ENCODE measurements around the gene C4orf51. TPM values are rescaled to one million over a fixed set of nuclear protein-coding genes. Genes with fewer than 3 reads are reported as not detected.

The C4orf51 gene
- total and polyA plus RNA-seq, 5 donors from 2014 or later: not detected

DNA sequence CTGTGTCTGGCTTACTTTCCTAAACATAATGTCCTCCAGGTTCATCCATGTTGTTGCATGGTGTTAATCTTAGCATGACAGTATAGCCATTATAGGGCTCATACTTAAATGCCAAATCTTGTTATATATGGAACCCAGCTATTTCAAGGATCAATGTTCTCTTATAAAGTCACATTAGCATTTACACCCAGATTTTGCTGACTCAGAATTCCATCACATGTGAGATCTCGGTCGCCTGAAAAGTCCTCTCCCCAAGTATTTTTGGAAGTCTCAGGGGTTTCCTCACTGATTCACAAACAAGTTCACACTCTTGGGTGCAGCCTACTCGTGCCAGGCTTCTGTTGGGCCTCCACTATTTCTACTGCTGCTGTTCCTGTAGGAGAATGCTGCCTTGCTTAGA lies 19.9 kb upstream of the C4orf51 start:
- H3K36me3 ChIP-seq (ENCODE audit: control insufficient read depth, insufficient read depth, low read length): peaks cover 27% of the 10 kb centered on the region
- no peak overlapping the region for H3K4me3 Mint-ChIP-seq
- no peaks in the 10 kb centered on the region for H3K27me3 ChIP-seq (ENCODE audit: control insufficient read depth, insufficient read depth, low read length)
- no peak overlapping the region for H3K4me3 ChIP-seq (ENCODE audit: low read depth, low read length)
- H3K4me1 Mint-ChIP-seq: peaks cover 0 to 9% (median 0%) of the 10 kb centered on the region in 4 donors
- no peak overlapping the region for H3K27ac ChIP-seq (ENCODE audit: insufficient read depth, low read length, poor library complexity, severe bottlenecking)
- no peak for ATAC-seq (ENCODE audit: low read depth in 2 of 2)
- H3K27ac Mint-ChIP-seq: no peak overlapping the region
- no peaks in the 10 kb centered on the region for H3K4me1 ChIP-seq (ENCODE audit: control insufficient read depth, insufficient read depth, low read length, poor library complexity, severe bottlenecking)
- no peaks in the 10 kb centered on the region for H3K27me3 Mint-ChIP-seq
- H3K9me3 Mint-ChIP-seq: peaks cover 1 to 29% (median 18%) of the 10 kb centered on the region in 7 donors
- H3K9me3 ChIP-seq (ENCODE audit: control insufficient read depth in 2 of 2, low read length in 2 of 2): no peaks in the 10 kb centered on the region
- H3K36me3 Mint-ChIP-seq: peaks cover 62% of the 10 kb centered on the region
- no peak for DNase-seq

DNA sequence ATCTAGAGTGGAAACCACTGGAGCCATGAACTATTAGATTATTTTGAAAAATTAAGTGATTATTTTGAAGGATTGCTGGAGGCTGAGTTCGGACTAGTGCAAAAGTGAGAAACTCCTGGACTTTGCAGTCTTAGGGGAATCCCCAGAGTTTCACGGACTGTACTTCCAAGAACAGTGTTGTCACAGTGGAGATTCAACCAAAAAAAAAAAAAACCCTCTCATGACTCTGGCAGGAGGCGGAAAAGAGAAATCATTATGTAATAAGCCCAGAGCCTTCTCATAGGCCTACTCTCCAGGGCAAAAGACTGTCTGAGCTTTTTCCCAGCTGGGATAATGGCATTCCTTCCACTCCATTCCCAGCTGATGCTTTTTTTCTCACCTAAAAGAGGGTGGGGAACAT lies 16.8 kb upstream of the C4orf51 start:
- Histone ChIP-seq H3K27ac (ENCODE audit: insufficient read depth, low read length, poor library complexity, severe bottlenecking) (no peak overlapping the region), H3K27me3 (ENCODE audit: control insufficient read depth, insufficient read depth, low read length) (no peaks in the 10 kb centered on the region), H3K36me3 (ENCODE audit: control insufficient read depth, insufficient read depth, low read length) (peaks cover 4% of the 10 kb centered on the region), H3K9me3 (ENCODE audit: control insufficient read depth in 2 of 2, low read length in 2 of 2) (no peaks in the 10 kb centered on the region), H3K4me3 (ENCODE audit: low read depth, low read length) (no peak overlapping the region), H3K4me1 (ENCODE audit: control insufficient read depth, insufficient read depth, low read length, poor library complexity, severe bottlenecking) (no peaks in the 10 kb centered on the region)
- Mint-ChIP-seq H3K9me3 (peaks cover 4 to 33% (median 14%) of the 10 kb centered on the region in 7 donors), H3K4me3 (no peak overlapping the region), H3K27ac (no peak overlapping the region), H3K4me1 (peaks cover 0 to 5% (median 0%) of the 10 kb centered on the region in 4 donors), H3K27me3 (no peaks in the 10 kb centered on the region), H3K36me3 (peaks cover 33% of the 10 kb centered on the region)
- ATAC-seq (ENCODE audit: low read depth in 2 of 2) (no peak), DNase-seq (no peak)

DNA sequence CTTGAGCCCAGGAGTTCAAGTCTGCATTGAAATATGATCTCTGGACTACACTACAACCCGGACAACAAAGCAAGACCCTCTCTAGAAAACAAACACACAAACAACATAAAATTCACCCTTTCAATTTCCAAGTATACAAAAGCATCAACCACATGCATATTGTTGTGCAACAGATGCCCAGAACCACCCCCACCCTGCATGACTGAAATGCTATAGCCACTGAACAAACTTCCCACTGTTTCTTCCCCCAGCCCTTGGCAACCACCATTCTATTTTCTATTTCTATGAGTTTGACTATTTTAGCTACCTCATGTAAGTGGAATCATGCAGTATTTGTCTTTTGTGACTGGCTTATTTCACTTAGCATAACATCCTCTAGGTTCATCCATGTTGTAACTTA lies 14.2 kb upstream of the C4orf51 start:
- Mint-ChIP-seq H3K4me1 (peaks cover 0 to 5% (median 0%) of the 10 kb centered on the region in 4 donors), H3K27me3 (peaks cover 4% of the 10 kb centered on the region), H3K9me3 (peaks cover 4 to 25% (median 11%) of the 10 kb centered on the region in 7 donors), H3K4me3 (no peak overlapping the region), H3K36me3 (peaks cover 7% of the 10 kb centered on the region), H3K27ac (no peak overlapping the region)
- H3K36me3 ChIP-seq (ENCODE audit: control insufficient read depth, insufficient read depth, low read length): no peaks in the 10 kb centered on the region
- H3K4me3 ChIP-seq (ENCODE audit: low read depth, low read length): no peak overlapping the region
- ATAC-seq (ENCODE audit: low read depth in 2 of 2): no peak
- no peaks in the 10 kb centered on the region for H3K4me1 ChIP-seq (ENCODE audit: control insufficient read depth, insufficient read depth, low read length, poor library complexity, severe bottlenecking)
- H3K27me3 ChIP-seq (ENCODE audit: control insufficient read depth, insufficient read depth, low read length): no peaks in the 10 kb centered on the region
- no peak for DNase-seq
- H3K27ac ChIP-seq (ENCODE audit: insufficient read depth, low read length, poor library complexity, severe bottlenecking): no peak overlapping the region
- H3K9me3 ChIP-seq (ENCODE audit: control insufficient read depth in 2 of 2, low read length in 2 of 2): no peaks in the 10 kb centered on the region

DNA sequence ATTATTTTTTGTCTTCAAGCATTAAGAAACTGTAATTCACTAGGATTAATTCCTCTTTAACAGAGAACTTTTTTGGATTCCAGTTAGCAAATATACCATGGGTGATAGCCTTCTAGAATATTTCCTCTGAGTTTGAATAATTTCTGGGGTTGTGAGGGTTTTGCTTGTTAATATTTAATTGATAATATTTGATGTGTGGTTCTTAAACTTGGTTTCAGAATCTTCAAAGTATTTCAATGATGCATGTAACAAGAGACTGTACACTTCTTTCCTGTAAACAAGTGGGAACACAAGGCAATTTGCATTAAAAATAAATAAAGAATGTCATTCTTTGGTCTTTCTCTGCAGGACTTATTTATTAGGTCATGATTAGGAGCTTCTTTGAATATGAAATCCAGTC lies 9.5 kb upstream of the C4orf51 start:
- Mint-ChIP-seq H3K4me3 (no peak overlapping the region), H3K36me3 (no peaks in the 10 kb centered on the region), H3K27me3 (peaks cover 5% of the 10 kb centered on the region), H3K9me3 (peaks cover 0 to 8% (median 3%) of the 10 kb centered on the region in 7 donors), H3K27ac (no peak overlapping the region), H3K4me1 (no peaks in the 10 kb centered on the region)
- Histone ChIP-seq H3K36me3 (ENCODE audit: control insufficient read depth, insufficient read depth, low read length) (no peaks in the 10 kb centered on the region), H3K9me3 (ENCODE audit: control insufficient read depth in 2 of 2, low read length in 2 of 2) (no peaks in the 10 kb centered on the region), H3K4me3 (ENCODE audit: low read depth, low read length) (no peak overlapping the region), H3K4me1 (ENCODE audit: control insufficient read depth, insufficient read depth, low read length, poor library complexity, severe bottlenecking) (no peaks in the 10 kb centered on the region), H3K27me3 (ENCODE audit: control insufficient read depth, insufficient read depth, low read length) (no peaks in the 10 kb centered on the region), H3K27ac (ENCODE audit: insufficient read depth, low read length, poor library complexity, severe bottlenecking) (no peak overlapping the region)
- ATAC-seq (ENCODE audit: low read depth in 2 of 2) (no peak), DNase-seq (no peak)

DNA sequence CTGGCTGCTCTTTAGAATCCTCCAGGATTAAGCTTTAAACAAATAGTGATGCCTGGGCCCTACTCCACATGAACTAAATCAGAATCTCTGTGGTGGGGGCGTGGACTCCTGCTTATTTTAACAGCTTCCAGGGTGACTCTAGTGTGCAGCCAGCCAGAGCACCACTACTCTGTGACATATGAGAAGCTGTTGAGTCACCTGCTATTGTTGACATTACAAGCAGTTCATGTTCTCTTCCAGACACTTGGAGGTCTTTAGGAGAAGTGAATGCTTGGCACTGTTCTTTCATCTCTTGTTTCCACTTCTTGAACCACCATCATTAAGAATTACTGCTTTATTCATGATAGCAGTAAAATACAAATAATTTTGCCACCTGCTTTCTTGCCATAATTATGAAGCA lies 426 bp upstream of the C4orf51 start:
- Mint-ChIP-seq H3K9me3 (peaks cover 0 to 10% (median 2%) of the 10 kb centered on the region in 7 donors), H3K27ac (no peak overlapping the region), H3K27me3 (peaks cover 8% of the 10 kb centered on the region), H3K4me3 (no peak overlapping the region), H3K4me1 (no peaks in the 10 kb centered on the region), H3K36me3 (no peaks in the 10 kb centered on the region)
- Histone ChIP-seq H3K9me3 (ENCODE audit: control insufficient read depth in 2 of 2, low read length in 2 of 2) (no peaks in the 10 kb centered on the region), H3K4me3 (ENCODE audit: low read depth, low read length) (no peak overlapping the region), H3K36me3 (ENCODE audit: control insufficient read depth, insufficient read depth, low read length) (no peaks in the 10 kb centered on the region), H3K4me1 (ENCODE audit: control insufficient read depth, insufficient read depth, low read length, poor library complexity, severe bottlenecking) (no peaks in the 10 kb centered on the region), H3K27me3 (ENCODE audit: control insufficient read depth, insufficient read depth, low read length) (peaks cover 4% of the 10 kb centered on the region), H3K27ac (ENCODE audit: insufficient read depth, low read length, poor library complexity, severe bottlenecking) (no peak overlapping the region)
- DNase-seq (no peak), ATAC-seq (ENCODE audit: low read depth in 2 of 2) (no peak)

DNA sequence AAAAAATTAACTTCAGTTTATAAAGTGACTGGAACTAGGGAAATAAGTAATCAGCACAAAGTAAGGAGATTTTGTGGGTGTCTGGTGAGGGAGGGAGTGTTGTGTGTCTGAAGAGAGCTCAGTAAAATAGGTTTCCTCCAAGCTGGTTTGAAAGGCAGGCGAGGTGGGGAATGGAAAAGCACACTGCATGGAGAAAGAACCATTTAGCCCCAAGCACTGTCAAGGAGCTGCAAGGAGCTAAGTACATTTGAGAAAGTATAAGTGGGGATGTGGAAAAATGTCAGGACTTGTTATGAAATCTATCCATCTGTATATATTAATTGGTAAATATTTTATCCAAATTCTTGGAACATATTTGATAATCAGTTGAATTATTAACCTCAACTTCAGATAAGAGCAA lies 956 bp downstream of the C4orf51 start:
- Histone ChIP-seq H3K4me3 (ENCODE audit: low read depth, low read length) (no peak overlapping the region), H3K27ac (ENCODE audit: insufficient read depth, low read length, poor library complexity, severe bottlenecking) (no peak overlapping the region), H3K27me3 (ENCODE audit: control insufficient read depth, insufficient read depth, low read length) (peaks cover 4% of the 10 kb centered on the region), H3K36me3 (ENCODE audit: control insufficient read depth, insufficient read depth, low read length) (no peaks in the 10 kb centered on the region), H3K9me3 (ENCODE audit: control insufficient read depth in 2 of 2, low read length in 2 of 2) (no peaks in the 10 kb centered on the region), H3K4me1 (ENCODE audit: control insufficient read depth, insufficient read depth, low read length, poor library complexity, severe bottlenecking) (no peaks in the 10 kb centered on the region)
- Mint-ChIP-seq H3K4me1 (no peaks in the 10 kb centered on the region), H3K4me3 (no peak overlapping the region), H3K36me3 (no peaks in the 10 kb centered on the region), H3K9me3 (peaks cover 0 to 10% (median 2%) of the 10 kb centered on the region in 7 donors), H3K27me3 (peaks cover 14% of the 10 kb centered on the region), H3K27ac (no peak overlapping the region)
- DNase-seq (no peak), ATAC-seq (ENCODE audit: low read depth in 2 of 2) (no peak)

DNA sequence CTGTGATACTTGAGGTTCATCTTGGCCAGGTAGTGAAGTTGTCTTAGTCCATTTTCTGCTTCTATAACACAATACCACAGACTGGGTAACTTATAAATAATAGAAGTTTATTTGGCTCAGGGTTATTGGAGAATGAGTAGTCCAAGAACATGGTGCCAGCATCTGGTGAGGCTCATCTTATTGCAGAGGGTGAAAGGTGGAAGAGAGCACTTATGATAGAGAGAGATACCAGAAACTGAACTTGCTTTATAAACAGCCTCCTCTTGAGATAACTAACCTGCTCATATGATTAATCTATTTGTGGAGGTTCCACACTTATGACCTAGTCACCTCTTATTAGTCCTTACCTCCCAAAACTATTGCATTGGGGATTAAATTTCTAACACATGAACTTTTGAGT lies 1.6 kb downstream of the C4orf51 start:
- H3K27ac Mint-ChIP-seq: no peak overlapping the region
- H3K9me3 Mint-ChIP-seq: peaks cover 0 to 10% (median 2%) of the 10 kb centered on the region in 7 donors
- Histone ChIP-seq H3K36me3 (ENCODE audit: control insufficient read depth, insufficient read depth, low read length) (no peaks in the 10 kb centered on the region), H3K4me1 (ENCODE audit: control insufficient read depth, insufficient read depth, low read length, poor library complexity, severe bottlenecking) (no peaks in the 10 kb centered on the region), H3K9me3 (ENCODE audit: control insufficient read depth in 2 of 2, low read length in 2 of 2) (no peaks in the 10 kb centered on the region), H3K27me3 (ENCODE audit: control insufficient read depth, insufficient read depth, low read length) (peaks cover 4% of the 10 kb centered on the region), H3K27ac (ENCODE audit: insufficient read depth, low read length, poor library complexity, severe bottlenecking) (no peak overlapping the region), H3K4me3 (ENCODE audit: low read depth, low read length) (no peak overlapping the region)
- no peak overlapping the region for H3K4me3 Mint-ChIP-seq
- no peaks in the 10 kb centered on the region for H3K4me1 Mint-ChIP-seq
- no peaks in the 10 kb centered on the region for H3K36me3 Mint-ChIP-seq
- ATAC-seq (ENCODE audit: low read depth in 2 of 2) (no peak), DNase-seq (no peak)
- peaks cover 17% of the 10 kb centered on the region for H3K27me3 Mint-ChIP-seq

DNA sequence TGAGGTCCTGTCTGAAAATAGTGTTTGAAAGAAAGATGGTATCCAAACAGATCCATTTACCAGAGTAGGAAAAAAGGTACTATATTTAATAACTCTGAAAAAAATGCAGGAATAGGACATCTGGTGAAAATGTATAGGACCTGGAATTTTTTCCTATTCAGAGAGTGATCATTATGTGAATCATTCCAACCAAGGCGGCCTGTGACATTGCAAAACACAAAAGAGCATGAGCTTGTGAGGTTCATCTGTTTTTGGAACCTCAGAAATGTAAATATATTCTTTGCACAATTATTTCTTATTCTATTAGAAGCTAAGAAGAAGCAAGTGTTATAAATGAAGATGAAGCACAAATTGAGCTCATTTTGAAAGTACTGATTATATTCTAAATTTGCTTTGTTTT lies 2.0 kb downstream of the C4orf51 start:
- no peak for DNase-seq
- H3K9me3 Mint-ChIP-seq: peaks cover 0 to 10% (median 2%) of the 10 kb centered on the region in 7 donors
- no peak for ATAC-seq (ENCODE audit: low read depth in 2 of 2)
- H3K4me1 Mint-ChIP-seq: no peaks in the 10 kb centered on the region
- no peak overlapping the region for H3K27ac Mint-ChIP-seq
- H3K4me3 ChIP-seq (ENCODE audit: low read depth, low read length): no peak overlapping the region
- H3K27me3 ChIP-seq (ENCODE audit: control insufficient read depth, insufficient read depth, low read length): peaks cover 4% of the 10 kb centered on the region
- no peak overlapping the region for H3K4me3 Mint-ChIP-seq
- H3K4me1 ChIP-seq (ENCODE audit: control insufficient read depth, insufficient read depth, low read length, poor library complexity, severe bottlenecking): no peaks in the 10 kb centered on the region
- peaks cover 17% of the 10 kb centered on the region for H3K27me3 Mint-ChIP-seq
- no peaks in the 10 kb centered on the region for H3K36me3 Mint-ChIP-seq
- no peaks in the 10 kb centered on the region for H3K36me3 ChIP-seq (ENCODE audit: control insufficient read depth, insufficient read depth, low read length)
- no peaks in the 10 kb centered on the region for H3K9me3 ChIP-seq (ENCODE audit: control insufficient read depth in 2 of 2, low read length in 2 of 2)
- no peak overlapping the region for H3K27ac ChIP-seq (ENCODE audit: insufficient read depth, low read length, poor library complexity, severe bottlenecking)
